Muscle of leg (tissue), 9 donors: Measurements from ENCODE around the gene RREB1. TPM values are rescaled to one million over a fixed set of nuclear protein-coding genes. Genes with fewer than 3 reads are reported as not detected.

Experiments
- polyA plus RNA-seq, 8 donors: library from polyadenylated mRNA; unstranded; fragments of 120-200 nt; gene quantifications; one replicate each; pipeline versions ENCODE4 v1.2.1 to v1.2.3, GENCODE V29; 2013; ENCODE audit warnings: inconsistent platforms in 1 of 8, low replicate concordance in 1 of 8; ENCODE audit not compliant: insufficient read length in 8 of 8, insufficient read depth in 1 of 8
- total RNA-seq: library from RNA; stranded (reverse); fragments of 120-200 nt; gene quantifications from one replicate; pipeline ENCODE4 v1.2.4, GENCODE V29; 2013

RREB1 gene
- total and polyA plus RNA-seq, 9 donors: 12.2 to 21.4 (median 19.0) TPM

Other genes with a start within 250 kb of the RREB1 start
- 75.9 TPM for gene SSR1, start 205.2 kb downstream of the RREB1 start, total RNA-seq
- 100 to 1,000 TPM in 1 of 8 donors, 10 to 100 TPM in 7; 62.7 to 110 (median 74.2) TPM for gene SSR1, start 205.2 kb downstream of the RREB1 start, polyA plus RNA-seq